ENCODE data around the gene SLC66A2.

- TF ChIP-seq PPARA (CRISPR knock-in tag; IDR thresholded peaks at IDR 0.05; ENCODE audit: borderline replicate concordance) (no peak), ZNF70 (CRISPR knock-in tag; IDR thresholded peaks at IDR 0.05) (no peak), ESRRG (CRISPR knock-in tag; IDR thresholded peaks at IDR 0.05) (no peak), ZNF8 (CRISPR knock-in tag; IDR thresholded peaks at IDR 0.05) (no peak), ZFP30 (CRISPR knock-in tag; IDR thresholded peaks at IDR 0.05) (no peak), ARNTL (CRISPR knock-in tag; IDR thresholded peaks at IDR 0.05; ENCODE audit: borderline replicate concordance, low read depth) (no peak), TOX (CRISPR knock-in tag; IDR thresholded peaks at IDR 0.05; ENCODE audit: borderline replicate concordance) (no peak)
Observed at GRCh38 chr18:79903787-79904356, 47.6 kb downstream of the SLC66A2 start.

Data from SK-N-SH treated with all-trans-retinoic acid at 6 μM for 48 hours (cell line).